NCI-H446 (cell line): ENCODE results near the gene HCFC1.

Experiments used
- DNase-seq, 2 experiments: peaks; one replicate each; lab custom pipeline; 2025; lab: John Stamatoyannopoulos, UW

HCFC1 gene

DNA sequence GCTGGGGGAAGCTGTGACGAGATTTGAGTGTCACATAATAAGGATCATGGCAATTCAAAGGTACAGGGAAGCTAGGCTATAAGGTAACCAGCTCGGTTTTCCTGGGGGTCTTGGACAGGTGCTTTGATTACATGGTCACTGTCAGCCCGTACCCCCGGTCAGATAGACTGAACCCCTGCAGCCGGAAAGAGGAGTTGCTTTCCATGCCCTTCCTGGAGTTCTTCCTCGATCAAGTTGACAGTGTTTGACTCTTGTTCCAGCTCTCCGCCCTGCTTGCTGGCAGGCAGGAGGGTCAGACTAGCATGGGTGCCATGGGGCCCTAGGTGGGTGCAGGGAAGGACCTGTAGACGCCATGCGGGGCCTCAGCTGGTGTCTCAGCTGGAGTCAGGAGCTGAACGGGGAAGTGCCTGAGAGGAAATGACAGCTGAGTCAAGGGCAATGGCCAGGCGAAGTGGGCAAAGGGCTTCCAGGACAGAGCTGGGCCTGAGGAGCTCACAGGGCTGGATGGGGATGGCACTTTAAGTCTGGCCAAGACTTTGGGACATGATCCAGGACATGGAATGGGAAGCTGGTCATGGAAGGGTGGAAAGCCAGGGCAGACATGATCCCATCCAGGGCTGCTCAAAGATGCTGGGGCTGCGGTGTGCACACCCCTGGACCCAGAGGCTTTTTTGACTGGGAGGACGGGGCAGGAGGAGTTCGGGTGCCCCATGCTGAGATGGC lies 2.5 kb upstream of the HCFC1 start:
- no peak for DNase-seq

DNA sequence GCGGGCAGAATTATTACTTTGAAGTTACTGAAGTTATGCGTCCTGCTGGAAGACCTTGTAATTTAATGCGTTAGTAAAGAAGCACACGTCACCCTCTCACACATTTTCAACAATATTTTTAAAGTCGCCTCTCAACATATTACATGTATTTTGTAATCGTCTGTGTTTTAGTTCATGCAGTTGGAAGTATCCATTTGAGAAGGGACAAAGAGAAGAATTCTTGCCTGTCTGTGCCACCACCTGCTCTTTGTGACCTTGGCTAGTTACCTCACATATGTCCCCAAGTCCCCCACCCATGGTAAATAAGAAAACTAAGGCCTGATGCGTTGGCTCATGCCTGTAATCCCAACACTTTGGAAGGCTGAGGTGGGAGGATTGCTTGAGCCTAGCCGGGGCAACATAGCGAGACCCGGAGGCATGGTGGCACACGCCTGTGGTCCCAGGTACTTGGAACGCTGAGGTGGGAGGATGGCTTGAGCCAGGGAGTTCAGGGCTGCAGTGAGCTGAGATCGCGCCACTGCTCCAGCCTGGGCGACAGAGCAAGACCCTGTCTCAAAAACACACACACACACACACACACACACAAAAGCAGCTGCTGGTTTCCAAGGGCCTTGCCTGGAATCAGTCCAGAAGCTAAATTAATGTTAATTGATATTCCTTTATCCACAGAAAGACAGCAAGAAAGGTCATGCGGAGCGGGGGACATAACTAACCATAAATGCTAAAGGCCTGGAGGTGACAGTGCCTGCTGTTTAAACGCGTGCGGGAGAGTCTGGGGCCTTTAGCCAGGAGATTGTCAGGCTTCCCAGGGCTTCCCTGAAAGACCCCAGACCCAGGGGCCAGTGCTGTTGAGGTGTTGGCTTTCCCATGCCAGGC lies 1.7 kb upstream of the HCFC1 start:
- peak in 1 of 2 experiments; percentile 17 for DNase-seq

DNA sequence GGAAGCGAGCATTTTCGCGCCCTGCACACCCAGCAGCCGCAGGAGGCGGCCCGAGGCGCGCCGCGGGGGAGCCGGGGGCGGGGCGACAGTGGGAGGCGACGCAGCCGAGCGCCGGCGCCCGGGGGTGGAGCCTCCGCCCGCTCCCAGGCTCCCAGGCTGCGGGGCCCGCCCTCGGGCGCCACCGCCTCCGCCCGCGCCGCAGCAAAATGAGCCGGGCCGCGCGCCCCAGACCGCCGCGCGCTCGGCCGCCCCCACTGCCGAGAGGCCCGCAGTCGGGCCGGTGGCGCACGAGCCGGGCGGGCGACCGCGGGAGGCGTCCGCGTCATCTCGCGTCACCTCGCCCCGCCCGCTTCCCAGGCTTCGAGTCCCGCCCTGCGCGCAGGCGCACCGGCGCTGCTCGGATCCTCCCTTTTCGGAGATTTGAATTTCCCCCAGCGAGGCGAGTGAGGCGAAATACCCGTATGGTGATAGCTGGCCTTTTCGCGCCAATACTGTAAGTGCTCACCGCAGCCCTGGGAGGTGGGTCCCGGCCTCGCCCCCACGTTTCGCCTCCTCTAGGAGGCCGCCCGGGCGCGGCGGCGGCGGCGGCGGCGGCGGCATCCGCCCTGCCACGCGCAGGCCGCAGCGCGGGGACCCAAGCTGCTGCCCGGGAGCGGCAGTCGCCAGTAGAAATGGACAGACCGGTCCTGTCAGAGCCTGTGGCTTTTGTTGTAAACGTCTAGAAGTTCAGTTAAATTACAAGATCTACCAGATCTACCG lies 929 bp upstream of the HCFC1 start, which contains the start of gene TMEM187:
TMEM187 (plus strand) TSS at position 387 of the 759 bp plus-strand sequence. CDS start 9,309 bp downstream, outside the sequence.
- peak; percentile 78 to 94 for DNase-seq

DNA sequence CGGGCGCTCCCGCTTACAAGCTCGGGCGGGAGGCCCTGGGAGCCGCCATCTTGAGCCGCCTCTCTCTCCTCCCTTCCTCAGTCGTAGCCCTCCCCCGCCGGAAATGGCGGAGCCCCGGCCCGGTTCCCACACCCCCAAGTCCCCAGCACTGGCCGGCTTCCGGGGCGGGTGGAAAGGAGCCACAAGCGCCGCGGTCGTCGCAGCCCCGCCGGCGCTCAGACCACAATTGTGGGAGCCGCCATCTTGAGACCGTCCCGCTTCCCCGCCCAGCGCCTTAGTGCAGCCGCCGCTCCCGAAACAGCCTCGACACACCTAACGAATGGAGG lies 531 bp downstream of the HCFC1 start:
- DNase-seq: peak; percentile 69 to 86

DNA sequence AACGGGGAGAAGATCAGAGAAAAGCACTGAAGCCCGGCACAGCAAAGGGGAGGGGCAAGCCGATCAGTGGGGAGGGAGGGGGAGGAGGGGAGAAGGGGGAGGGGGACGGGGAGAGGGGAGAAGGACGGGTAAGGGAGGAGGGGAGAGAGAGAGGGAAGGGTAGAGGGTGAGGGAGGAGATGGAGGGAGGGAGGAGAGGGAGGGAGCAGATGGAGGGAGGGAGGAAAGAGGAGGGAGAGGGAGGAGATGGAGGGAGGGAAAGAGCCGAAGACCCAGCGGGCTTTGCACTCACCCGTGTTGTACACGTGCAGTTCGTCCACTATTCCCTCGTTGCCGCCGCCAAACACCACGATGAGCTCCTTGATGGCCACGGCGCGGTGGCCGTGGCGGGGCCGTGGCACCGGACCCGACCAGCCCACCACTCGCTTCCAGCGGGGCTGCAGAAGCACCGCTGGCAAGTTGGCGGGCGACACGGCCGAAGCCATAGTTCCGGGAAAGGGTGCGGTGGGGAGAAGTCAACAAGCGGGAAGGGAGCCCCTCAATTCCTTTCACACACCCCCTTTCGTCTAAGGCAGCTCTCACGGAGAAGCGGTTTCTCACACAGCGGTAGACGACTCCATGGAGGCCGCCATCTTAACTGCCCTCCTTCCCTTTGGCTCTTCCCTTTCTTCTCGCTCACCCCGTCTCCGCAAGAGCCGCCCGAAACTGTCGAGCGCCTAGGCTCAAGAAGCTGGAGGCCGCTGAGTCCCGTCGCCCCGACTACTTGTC lies 1.1 kb downstream of the HCFC1 start:
- peak in 1 of 2 experiments; percentile 61 for DNase-seq

DNA sequence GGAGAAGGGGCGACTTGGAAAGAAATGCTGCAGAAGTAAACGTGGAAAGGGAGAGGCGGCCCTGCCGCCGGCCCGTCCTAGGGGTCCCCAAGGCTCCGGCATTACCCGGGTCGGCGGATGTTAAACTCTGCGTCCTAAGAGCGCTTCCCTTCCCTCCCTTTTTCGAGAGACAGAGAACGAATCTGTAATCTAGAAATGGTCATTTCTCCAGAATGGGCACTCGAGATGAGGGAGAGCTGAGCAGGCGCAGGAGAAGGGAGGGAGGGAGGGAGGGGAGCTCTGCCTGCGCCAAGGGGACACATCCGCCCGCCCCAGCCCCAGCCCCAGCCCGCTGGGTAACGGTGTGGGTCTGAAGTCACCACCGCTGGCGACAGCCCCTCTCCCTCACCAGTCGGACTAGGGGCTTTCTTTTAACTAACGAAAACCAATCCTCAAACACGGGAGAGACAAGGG lies 1.7 kb downstream of the HCFC1 start:
- DNase-seq: no peak

DNA sequence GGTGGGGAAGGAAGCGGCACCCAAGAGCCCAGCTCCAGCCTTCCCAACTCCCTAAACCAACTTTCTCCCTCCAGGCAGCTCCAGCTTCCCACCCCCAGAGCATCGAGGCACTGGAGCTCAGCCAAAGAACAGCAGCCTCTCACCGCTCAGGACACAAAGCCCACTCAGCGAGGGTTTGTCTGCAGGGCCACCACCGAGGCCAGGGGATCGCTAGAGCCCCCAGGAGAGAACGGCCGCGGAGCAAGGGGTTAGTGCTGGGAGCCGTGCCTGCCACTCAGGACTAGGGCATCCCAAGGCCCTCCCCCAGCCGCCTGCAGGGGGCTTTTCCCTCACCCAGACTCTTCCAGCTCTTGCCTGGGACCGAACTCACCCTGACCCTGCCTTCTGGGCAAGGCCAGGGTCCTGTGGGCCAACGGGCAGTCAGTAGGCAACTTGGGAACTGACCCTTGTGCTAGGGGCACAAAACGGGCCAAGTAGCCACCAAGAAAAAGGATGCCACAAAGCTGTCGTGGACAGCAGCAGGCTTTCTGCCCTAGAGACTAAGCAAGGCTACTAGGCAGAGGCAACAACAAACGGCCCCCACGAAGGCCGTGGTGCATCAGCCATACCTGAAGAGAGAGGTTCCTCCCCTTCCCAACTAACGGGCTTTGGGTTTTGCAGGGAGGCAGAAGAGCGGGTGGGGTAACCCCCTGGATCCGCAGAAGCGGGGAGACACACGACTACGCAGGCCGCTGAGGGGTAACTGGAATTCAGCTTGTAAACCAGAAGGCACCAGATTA lies 2.3 kb downstream of the HCFC1 start:
- DNase-seq: no peak

DNA sequence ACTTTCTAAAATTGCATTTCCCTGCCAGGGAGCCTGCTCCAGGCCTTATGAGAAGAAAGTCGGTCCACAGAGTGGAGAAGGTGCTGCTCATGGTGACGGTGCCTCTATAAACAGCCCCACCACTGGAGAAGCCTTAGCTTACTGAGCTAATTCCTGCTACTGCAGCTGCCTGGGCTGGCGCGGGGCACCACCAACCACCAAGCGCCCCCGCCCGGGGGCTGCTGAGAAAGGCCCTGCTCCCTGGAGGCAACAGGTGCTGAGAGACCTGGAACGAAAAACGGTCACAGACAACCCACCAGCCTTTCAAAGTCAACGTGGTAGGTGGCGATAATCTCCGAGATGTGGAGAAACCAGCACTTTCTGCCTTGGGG lies 2.9 kb downstream of the HCFC1 start:
- no peak for DNase-seq

DNA sequence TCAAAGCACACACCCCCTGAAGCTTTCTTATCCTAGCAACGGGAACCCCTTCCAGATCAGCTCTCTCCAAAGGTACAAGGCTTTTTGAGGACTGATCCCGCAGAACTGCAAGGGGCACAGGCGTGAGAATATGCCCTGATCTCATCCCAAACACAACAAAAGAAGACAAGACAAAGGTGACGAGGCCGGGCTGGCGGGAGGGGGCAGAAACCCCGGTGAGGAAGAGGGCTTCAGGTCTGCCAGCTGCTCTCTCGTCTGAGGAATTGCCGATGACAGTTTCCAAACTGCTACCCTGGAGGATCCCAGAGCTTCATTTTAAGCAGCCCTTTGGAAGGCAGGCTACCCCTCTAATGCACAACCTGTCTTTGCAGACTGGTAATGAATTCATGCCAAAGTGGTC lies 3.4 kb downstream of the HCFC1 start:
- no peak for DNase-seq

DNA sequence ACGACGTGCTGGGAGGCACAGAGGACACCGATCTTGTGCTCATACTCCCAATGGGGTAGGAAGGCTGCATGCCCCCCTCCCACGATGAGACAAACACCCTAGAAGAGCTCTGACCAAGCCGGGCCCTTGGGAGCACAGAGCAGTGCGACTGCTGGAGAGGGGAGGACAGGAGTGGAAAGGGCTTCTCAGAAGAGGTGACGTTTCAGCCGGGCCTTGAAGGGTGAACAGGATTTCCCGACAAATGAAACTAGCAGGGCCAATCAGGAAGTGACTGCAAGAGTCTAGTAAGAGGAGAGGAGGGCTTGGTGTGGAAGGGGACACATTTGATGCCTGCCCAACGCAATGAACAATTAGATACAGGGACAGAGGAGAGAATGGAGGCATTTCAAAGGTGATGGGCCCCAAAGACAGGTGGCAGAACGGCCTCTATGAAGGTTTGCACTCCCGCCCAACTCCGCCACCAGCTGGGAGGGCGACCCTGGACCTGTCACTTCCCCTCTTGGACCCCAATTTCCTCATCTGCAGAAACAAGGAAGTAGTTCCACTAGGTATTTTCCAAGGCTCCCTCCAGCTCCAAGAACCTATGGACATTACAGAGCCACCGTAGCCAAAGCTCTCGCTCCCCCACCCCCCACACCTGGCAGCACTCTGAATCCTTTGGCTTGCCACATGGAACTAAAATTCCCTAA lies 3.9 kb downstream of the HCFC1 start:
- DNase-seq: no peak

DNA sequence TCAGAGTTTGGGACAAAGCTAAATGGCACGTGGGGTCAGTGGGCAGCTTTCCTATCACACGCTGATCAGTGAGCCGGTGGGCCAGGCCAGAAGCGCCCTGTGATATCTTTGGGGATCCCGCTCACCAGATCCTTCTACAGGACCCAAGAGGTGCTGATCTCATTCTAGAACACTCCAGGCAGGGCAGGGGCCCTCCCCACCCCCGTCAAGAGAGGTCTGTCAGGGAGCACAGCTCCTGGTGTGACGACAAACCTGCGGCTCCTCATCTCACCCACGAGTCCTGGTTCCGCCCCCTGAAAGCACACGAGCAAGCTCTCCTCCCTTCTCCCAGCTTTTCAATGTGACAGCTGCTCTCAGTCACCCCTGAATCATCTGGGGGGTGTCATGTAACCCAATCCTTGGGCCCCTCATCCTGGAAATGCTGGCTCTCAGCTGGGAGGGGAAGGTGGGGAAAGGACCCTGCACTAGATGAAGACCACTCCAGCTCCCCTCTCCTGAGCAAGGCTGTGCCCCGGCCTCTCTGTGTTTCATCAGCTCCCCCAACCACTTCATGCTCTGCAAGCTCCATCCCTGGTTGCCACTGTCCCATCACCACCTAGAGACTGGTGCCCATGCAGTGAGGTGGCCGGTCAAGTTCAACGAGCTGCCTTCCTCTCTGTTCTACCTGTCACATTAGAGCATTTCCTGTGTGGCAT lies 4.6 kb downstream of the HCFC1 start:
- no peak for DNase-seq

DNA sequence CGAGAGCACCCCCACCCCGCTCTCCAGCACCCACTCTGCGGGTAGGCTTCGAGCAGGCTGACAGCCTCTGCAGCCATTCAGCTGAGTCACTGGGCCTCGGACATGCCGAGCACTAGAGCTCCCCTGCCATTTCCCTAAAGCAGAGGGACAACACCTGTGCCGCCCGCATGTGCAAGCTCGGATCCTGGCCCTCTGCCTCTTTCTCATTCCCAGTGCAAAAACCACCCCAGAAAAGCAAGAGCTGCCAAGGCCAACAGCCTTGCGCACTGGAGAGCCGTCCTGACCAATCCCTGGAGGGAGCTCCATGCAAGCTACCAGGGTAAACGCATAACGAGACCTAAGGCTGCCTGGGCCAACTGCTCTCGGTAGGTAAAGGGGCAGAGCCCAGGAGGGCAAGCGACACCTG lies 5.3 kb downstream of the HCFC1 start:
- no peak for DNase-seq

DNA sequence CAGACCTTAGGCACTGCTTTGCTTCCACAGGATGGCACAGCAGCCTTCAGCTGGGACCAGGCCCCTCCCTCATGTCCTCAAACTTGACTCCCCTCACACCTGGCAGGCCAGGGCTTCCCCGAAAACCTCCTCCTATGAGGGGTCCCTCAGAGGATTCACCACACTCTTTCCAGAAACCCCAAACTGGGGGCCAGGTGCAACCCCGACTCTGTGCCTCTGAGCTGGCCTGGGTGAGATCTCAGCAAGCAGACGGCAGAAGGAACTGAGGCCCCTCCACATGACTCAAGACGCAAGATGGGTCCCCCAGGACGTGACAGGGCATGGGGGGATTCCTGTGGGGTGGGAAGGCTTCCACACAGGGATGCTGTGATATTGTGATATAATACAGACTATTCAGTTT lies 6.2 kb downstream of the HCFC1 start:
- DNase-seq: no peak

DNA sequence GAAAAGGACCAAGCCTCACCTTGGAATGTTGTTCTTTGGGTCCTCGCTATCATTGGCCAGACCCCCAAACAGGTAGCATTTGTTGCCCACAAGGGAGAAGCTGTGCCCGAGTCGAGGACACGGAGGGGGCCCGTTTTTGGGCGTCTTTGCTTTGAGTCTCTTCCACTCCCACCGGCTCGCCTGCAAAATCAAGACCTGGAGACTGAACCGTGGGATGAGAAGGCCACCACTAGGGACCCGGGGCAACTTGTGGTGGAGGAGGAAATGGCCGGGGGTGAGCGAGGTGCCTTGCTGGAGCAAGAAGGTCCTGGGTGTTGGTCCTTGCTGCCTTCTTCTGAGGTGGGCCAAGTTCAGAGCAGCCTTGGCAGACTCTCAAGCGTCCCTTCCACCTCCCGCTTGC lies 7.5 kb downstream of the HCFC1 start:
- no peak for DNase-seq

DNA sequence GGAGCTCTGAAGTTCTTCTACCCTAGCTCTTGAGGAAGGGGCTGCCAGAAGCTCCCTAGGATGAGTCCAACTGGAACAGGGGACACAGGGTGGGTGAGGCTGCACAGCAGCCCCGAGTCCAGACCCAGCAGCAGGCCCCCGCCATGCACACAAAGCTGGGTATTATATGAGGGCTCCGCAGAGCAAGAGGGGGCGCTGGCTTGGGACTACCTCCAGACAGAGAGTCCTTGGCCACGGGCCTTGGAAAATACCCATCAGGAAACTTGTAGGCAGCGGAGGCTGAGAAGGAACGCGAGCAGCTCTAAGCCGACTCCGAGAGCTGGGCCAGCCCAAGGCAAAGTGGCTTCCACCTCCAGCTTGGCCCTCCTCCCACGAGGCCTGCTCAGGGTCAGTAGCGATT lies 8.1 kb downstream of the HCFC1 start:
- DNase-seq: no peak

DNA sequence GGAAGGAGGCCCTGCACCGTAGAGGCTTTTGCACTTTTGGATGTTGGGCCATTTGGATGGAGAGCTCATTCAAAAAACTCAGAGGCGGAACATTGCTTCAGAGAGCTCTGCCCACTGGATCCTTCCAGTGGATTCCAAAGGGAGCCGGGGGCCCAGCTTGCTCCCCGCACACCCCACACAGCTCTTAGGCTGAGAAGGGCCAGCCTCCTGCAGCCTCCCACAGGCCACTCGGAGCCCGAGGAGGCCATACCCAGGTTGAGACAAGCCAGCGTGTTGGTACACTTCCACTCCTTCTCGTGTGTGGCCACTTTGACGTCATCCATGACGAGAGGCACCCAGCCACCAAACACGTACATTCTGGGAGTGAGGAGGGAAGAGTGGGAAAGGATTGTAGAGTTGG lies 10.3 kb downstream of the HCFC1 start:
- DNase-seq: no peak

DNA sequence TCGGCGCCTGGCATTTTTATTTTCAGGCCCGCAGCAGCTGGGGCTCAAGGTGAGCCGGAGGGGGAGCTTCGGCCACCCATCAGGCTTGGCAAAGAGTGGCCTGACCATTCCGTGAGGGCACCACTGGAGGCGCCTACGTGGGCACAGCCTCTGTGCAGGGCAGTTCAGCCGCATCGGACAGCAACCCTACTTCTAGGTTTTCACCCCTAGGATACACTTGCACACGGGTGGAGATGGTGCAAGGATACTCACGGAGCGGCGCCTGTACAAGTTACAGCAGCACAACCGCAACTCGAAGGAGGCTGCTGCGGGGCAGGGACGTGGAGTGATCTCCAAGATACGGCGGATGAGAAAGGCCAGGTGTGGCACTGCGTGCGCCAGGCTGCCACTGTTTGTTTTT lies 10.8 kb downstream of the HCFC1 start:
- no peak for DNase-seq

DNA sequence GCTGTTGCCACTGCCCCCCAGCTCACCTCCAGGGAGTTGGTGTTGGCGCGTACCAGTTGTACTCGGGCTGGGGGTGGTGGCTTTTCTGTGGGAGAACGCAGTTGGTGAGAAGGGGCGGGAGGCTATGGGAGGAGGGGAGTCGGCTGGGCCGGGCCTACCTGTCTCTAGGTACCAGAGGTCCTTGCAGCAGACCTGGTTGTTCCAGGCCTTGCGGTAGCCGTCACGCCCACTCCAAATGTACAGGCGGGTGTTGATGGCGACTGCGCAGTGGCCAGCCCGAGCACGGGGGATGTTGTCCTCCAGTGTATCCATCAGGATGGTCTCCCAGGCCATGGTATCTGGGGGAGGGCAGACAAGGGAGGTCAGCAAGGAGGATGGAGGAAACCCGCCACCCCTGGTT lies 11.5 kb downstream of the HCFC1 start:
- DNase-seq: no peak

DNA sequence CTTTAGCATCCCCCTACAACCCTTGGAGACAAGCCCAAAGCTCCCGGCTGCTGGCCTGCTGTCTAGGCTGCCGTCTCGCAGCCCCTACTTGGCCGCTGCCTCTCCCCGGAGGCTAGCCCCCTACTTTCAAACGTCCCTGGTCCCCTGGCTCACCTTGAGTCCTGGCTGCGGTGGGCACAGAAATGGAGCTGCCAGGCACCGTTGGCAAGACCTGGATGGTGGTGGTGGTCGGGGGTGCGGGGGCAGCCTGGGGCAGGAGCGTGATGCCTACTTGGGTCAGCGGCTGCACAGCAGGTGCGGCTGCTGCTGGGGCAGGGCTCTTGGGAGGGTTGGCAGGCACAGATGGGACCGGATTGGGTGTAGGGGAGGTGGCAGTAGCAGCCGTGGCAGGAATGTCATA lies 12.0 kb downstream of the HCFC1 start:
- DNase-seq: no peak

DNA sequence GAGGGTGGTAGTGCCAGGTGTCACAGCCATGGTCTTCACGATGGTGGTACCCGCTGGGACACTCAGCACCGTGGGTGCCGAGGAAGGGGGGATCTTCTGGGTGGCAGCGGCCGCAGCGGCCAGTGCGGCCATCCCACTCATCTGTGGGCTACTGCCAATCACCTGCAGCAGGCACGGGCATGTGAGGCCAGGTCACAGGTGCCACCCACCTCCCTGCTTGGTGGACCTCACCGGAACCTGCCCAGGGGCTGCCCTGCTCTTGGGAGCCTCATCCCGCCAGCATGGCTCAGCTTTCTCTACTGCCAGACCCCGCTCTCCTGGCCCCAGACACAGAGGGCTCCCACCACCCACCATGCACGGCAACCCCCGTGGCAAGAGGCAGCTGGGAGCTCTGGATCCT lies 13.0 kb downstream of the HCFC1 start:
- DNase-seq: no peak
